T follicular helper cell (primary cell): Measurements from ENCODE around the gene GAS2L2.

Source experiments
- DNase-seq: peaks from one replicate; pipeline ENCODE4 v3.0.0-alpha.2; 2020; ENCODE audit warnings: low read depth

GAS2L2 gene

GRCh38 chr17:35695613-35696012 lies 57.4 kb downstream of the GAS2L2 start:
- DNase-seq, result no peak

- no peak for DNase-seq
These were observed 58.1 kb downstream of the GAS2L2 start for GRCh38 chr17:35694906-35695305.
